ENCODE data around the gene MVB12B. TPM values are rescaled to one million over a fixed set of nuclear protein-coding genes. Genes with fewer than 3 reads are reported as not detected.

MVB12B gene
- total and polyA plus RNA-seq, 2 of the 13 experiments (the other 11 are each of a cell fraction or from before 2014, with no cell fraction given), result 12.1 to 30.1 TPM

DNA sequence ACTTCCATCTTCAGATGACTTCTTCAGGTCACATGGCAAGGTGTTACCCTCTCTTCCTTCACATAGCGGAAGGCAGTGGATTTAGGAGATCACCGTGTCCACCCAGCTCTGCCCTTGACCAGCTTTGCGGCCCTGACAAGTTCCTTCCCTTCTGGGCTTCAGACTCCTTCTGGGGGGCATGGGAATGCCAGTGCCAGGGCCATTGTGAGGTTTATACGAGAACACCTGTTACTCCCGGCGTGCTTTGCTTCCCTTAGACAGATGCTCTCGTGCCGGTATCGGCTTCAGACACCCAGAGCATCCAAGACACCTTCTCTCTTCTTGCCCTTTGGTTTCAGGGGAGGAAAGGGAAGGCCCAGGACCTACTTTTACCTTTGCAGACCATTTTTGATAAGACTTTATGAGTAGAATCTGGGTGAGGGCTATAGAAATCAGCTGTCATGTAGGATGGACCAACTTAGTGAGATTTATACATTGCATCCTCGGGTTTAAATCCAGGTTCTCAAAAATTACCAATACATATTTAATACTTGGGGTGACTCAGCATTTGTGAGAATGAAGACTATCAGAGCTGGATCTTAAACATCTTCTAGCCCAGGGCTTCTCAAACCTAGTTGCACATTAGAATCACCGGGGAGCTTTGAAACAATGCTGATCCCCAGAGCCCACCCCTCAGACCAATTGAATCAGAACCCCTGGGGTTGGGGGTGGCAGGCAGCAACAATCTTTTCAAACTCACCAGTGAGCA is 138.2 kb downstream of the MVB12B start:
- no TSS peak for BruUV-seq (replicated peaks)
- 97% methylated on average over 11 of the region's 11 CpGs for WGBS (ENCODE audit: low lambda C conversion rate)
- intact Hi-C loops (cut with micrococcal nuclease; ENCODE audit: unreplicated experiment) (no loop called here), in situ Hi-C loops (cut with HindIII; ENCODE audit: extremely low pct_ligation_motif_present, low pct_unique_long_range_greater_than_20kb) (no loop called here)
- Histone ChIP-seq H3K4me3 (replicated peaks in 1 of 3; ENCODE audit: insufficient read depth in 1 of 3, low read depth in 2 of 3, low read length in 3 of 3) (no peak overlapping the region), H3K4me2 (ENCODE audit: low read depth, low read length) (no peak overlapping the region), H3K79me2 (ENCODE audit: insufficient read depth, low read length) (no peaks in the 10 kb centered on the region), H4K20me1 (ENCODE audit: insufficient read depth, low read length) (no peaks in the 10 kb centered on the region), H3K27me3 (ENCODE audit: control insufficient read depth in 1 of 2, insufficient read depth in 2 of 2, low read length in 2 of 2) (no peaks in the 10 kb centered on the region), H3K36me3 (replicated peaks in 1 of 2; ENCODE audit: control insufficient read depth in 1 of 2, insufficient read depth in 2 of 2, low read length in 2 of 2) (peaks cover 12 to 24% of the 10 kb centered on the region in 2 experiments), H3K9ac (ENCODE audit: insufficient read depth, low read depth, low read length) (no peak overlapping the region), H3K9me3 (ENCODE audit: low read length) (no peaks in the 10 kb centered on the region), H3K27ac (ENCODE audit: extremely low read length, insufficient read depth, low read length) (no peak overlapping the region), H2AFZ (ENCODE audit: low read length) (no peak overlapping the region), H3K4me1 (ENCODE audit: insufficient read depth, low read length) (no peaks in the 10 kb centered on the region)
- CTCF ChIA-PET (ENCODE audit: low intra/inter-chr PET ratio, low total read pairs), result no interaction called here
- TF ChIP-seq, protein P1, sequence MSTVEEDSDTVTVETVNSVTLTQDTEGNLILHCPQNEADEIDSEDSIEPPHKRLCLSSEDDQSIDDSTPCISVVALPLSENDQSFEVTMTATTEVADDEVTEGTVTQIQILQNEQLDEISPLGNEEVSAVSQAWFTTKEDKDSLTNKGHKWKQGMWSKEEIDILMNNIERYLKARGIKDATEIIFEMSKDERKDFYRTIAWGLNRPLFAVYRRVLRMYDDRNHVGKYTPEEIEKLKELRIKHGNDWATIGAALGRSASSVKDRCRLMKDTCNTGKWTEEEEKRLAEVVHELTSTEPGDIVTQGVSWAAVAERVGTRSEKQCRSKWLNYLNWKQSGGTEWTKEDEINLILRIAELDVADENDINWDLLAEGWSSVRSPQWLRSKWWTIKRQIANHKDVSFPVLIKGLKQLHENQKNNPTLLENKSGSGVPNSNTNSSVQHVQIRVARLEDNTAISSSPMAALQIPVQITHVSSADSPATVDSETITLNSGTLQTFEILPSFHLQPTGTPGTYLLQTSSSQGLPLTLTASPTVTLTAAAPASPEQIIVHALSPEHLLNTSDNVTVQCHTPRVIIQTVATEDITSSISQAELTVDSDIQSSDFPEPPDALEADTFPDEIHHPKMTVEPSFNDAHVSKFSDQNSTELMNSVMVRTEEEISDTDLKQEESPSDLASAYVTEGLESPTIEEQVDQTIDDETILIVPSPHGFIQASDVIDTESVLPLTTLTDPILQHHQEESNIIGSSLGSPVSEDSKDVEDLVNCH (CRISPR knock-in tag; IDR thresholded peaks at IDR 0.05), result no peak
- TF ChIP-seq, protein P2, sequence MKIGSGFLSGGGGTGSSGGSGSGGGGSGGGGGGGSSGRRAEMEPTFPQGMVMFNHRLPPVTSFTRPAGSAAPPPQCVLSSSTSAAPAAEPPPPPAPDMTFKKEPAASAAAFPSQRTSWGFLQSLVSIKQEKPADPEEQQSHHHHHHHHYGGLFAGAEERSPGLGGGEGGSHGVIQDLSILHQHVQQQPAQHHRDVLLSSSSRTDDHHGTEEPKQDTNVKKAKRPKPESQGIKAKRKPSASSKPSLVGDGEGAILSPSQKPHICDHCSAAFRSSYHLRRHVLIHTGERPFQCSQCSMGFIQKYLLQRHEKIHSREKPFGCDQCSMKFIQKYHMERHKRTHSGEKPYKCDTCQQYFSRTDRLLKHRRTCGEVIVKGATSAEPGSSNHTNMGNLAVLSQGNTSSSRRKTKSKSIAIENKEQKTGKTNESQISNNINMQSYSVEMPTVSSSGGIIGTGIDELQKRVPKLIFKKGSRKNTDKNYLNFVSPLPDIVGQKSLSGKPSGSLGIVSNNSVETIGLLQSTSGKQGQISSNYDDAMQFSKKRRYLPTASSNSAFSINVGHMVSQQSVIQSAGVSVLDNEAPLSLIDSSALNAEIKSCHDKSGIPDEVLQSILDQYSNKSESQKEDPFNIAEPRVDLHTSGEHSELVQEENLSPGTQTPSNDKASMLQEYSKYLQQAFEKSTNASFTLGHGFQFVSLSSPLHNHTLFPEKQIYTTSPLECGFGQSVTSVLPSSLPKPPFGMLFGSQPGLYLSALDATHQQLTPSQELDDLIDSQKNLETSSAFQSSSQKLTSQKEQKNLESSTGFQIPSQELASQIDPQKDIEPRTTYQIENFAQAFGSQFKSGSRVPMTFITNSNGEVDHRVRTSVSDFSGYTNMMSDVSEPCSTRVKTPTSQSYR (CRISPR knock-in tag; IDR thresholded peaks at IDR 0.05; ENCODE audit: borderline replicate concordance), result no peak
- TF ChIP-seq NFE2L2 (IDR thresholded peaks at IDR 0.05; ENCODE audit: low read length), result peak; percentile 56
- POLR2A ChIA-PET, result no interaction called here
- DNase-seq (ENCODE audit: low spot score) (no peak), FAIRE-seq (no peak), ATAC-seq (no peak)
